Transverse colon (tissue), 4 donors: ENCODE data around the gene C10orf67. TPM values are rescaled to one million over a fixed set of nuclear protein-coding genes. Genes with fewer than 3 reads are reported as not detected.
"Not testable (repeated sequence)": the region's sequence is repeated elsewhere in the genome, so short reads cannot be mapped to it uniquely, and the experiment has no call there.

ENCODE experiments used
- DNase-seq: peaks from one replicate; pipeline ENCODE4 v3.0.0-alpha.2; 2019
- H3K27ac ChIP-seq, 4 donors: fragments of 200-600 bp; sonication (generic); 2 replicates each; pipeline ENCODE4 v1.5.1; 2016 to 2018; ENCODE audit warnings: inconsistent platforms in 4 of 4
- H3K27me3 ChIP-seq: fragments of 200-600 bp; sonication (generic); 2 replicates; pipeline ENCODE4 v1.5.1; 2017; ENCODE audit warnings: inconsistent platforms
- H3K36me3 ChIP-seq, 4 donors: fragments of 200-600 bp; sonication (generic); 2 replicates each; pipeline ENCODE4 v1.5.1; 2017 to 2019; ENCODE audit warnings: inconsistent platforms in 4 of 4
- H3K4me1 ChIP-seq, 4 donors: fragments of 200-600 bp; sonication (generic); 2 replicates each; pipeline ENCODE4 v1.5.1; 2017 to 2020; ENCODE audit warnings: inconsistent platforms in 4 of 4
- H3K4me3 ChIP-seq, 4 donors: fragments of 200-600 bp; sonication (generic); 1 replicate in 1 of 4; 2 replicates in 3 of 4; pipeline versions ENCODE4 v1.5.1 to v1.6.1; 2017 to 2019; ENCODE audit warnings: inconsistent platforms in 4 of 4
- H3K9me3 ChIP-seq, 2 donors: fragments of 200-600 bp; sonication (generic); 2 replicates each; pipeline ENCODE4 v1.5.1; 2017 to 2019; ENCODE audit warnings: inconsistent platforms in 2 of 2
- EP300 ChIP-seq: sonication (generic); formaldehyde crosslinking; IDR thresholded peaks from one replicate; pipeline ENCODE4 v1.6.1; 2017; ENCODE audit warnings: antibody characterized with exemption, low read depth
- POLR2A ChIP-seq: fragments of 450-650 bp; IDR thresholded peaks from one replicate; pipeline ENCODE4 v1.6.1; 2016; ENCODE audit warnings: antibody characterized with exemption, mild to moderate bottlenecking, moderate library complexity
- POLR2AphosphoS5 ChIP-seq, 3 donors: sonication (generic); formaldehyde crosslinking; IDR thresholded peaks; one replicate each; pipeline ENCODE4 v1.6.1; 2016; ENCODE audit warnings: antibody characterized with exemption in 3 of 3
- WGBS, 2 donors: methylation state at CpG; one replicate each; pipeline ENCODE4 v1.1.5; 2018; ENCODE audit warnings: low coverage in 1 of 2; 5-methylcytosine and 5-hydroxymethylcytosine counted together
- in situ Hi-C, 4 donors: fragments of 200-750 bp; cut with MboI; loops; one replicate each; pipeline versions ENCODE4 v1.15.0 to v1.15.1; 2017; ENCODE audit warnings: low sequenced_read_pairs in 3 of 4, low pct_ligation_motif_present in 1 of 4, low pct_unique_long_range_greater_than_20kb in 1 of 4
- intact Hi-C: fragments of 100-400 bp; cut with DNase I; formaldehyde crosslinking; loops from one replicate; pipeline ENCODE4 v1.15.1; 2023; ENCODE audit warnings: low total_unique reads
- total RNA-seq, 4 donors: library from RNA; depleted of rRNA; stranded (reverse); fragments of >200 nt; gene quantifications; one replicate each; pipeline ENCODE4 v1.1.0, GENCODE V29; 2016
- TF ChIP-seq, protein P1 (sequence below), 5 experiments: fragments of 200-600 bp in 3 of 5; fragments of 450-650 bp in 2 of 5; sonication (generic) in 3 of 5; IDR thresholded peaks; 1 replicate in 2 of 5; 2 replicates in 3 of 5; pipeline ENCODE4 v1.5.1; 2016 to 2017; ENCODE audit warnings: antibody characterized with exemption in 5 of 5, inconsistent platforms in 3 of 5, mild to moderate bottlenecking in 2 of 5, moderate library complexity in 1 of 5

C10orf67 gene
- total RNA-seq, 4 donors from 2014 or later: not detected

GRCh38 chr10:23359692-23360380, 15.2 kb upstream of the C10orf67 start:
- intact Hi-C loops (no loop called here), in situ Hi-C loops (no loop called here)
- no peak overlapping the region for H3K27ac ChIP-seq
- H3K36me3 ChIP-seq: no peaks in the 10 kb centered on the region
- no peaks in the 10 kb centered on the region for H3K27me3 ChIP-seq
- peaks cover 0 to 4% (median 0%) of the 10 kb centered on the region in 4 donors for H3K4me1 ChIP-seq
- DNase-seq: no peak
- H3K9me3 ChIP-seq: no peaks in the 10 kb centered on the region
- H3K4me3 ChIP-seq: no peak overlapping the region
- 77 to 84% methylated on average over 7 to 8 of the region's 8 CpGs for WGBS, 2 donors
- no peak for TF ChIP-seq POLR2AphosphoS5 (IDR thresholded peaks at IDR 0.05)
- TF ChIP-seq POLR2A: no peak
- TF ChIP-seq EP300: no peak
- TF ChIP-seq, protein P1, sequence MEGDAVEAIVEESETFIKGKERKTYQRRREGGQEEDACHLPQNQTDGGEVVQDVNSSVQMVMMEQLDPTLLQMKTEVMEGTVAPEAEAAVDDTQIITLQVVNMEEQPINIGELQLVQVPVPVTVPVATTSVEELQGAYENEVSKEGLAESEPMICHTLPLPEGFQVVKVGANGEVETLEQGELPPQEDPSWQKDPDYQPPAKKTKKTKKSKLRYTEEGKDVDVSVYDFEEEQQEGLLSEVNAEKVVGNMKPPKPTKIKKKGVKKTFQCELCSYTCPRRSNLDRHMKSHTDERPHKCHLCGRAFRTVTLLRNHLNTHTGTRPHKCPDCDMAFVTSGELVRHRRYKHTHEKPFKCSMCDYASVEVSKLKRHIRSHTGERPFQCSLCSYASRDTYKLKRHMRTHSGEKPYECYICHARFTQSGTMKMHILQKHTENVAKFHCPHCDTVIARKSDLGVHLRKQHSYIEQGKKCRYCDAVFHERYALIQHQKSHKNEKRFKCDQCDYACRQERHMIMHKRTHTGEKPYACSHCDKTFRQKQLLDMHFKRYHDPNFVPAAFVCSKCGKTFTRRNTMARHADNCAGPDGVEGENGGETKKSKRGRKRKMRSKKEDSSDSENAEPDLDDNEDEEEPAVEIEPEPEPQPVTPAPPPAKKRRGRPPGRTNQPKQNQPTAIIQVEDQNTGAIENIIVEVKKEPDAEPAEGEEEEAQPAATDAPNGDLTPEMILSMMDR (IDR thresholded peaks at IDR 0.05): no peak

- Histone ChIP-seq H3K27me3 (no peaks in the 10 kb centered on the region), H3K36me3 (no peaks in the 10 kb centered on the region), H3K4me3 (no peak overlapping the region), H3K4me1 (peaks cover 0 to 10% (median 0%) of the 10 kb centered on the region in 4 donors), H3K9me3 (no peaks in the 10 kb centered on the region), H3K27ac (no peak overlapping the region)
- TF ChIP-seq POLR2A (no peak), POLR2AphosphoS5 (IDR thresholded peaks at IDR 0.05) (no peak), EP300 (no peak)
- TF ChIP-seq, protein P1 (IDR thresholded peaks at IDR 0.05): no peak
- intact Hi-C loops (no loop called here), in situ Hi-C loops (no loop called here)
- DNase-seq: no peak
- WGBS, 2 donors: 81 to 83% methylated on average over 2 of the region's 2 CpGs
Measured at GRCh38 chr10:23358357-23358756, 13.8 kb upstream of the C10orf67 start.

GRCh38 chr10:23354630-23355279, 10.2 kb upstream of the C10orf67 start:
- H3K27ac ChIP-seq: peak overlapping the region in 2 of 4 donors; percentile 6 to 46
- no peaks in the 10 kb centered on the region for H3K36me3 ChIP-seq
- TF ChIP-seq, protein P1 (IDR thresholded peaks at IDR 0.05): no peak
- TF ChIP-seq EP300 (no peak), POLR2A (no peak), POLR2AphosphoS5 (IDR thresholded peaks at IDR 0.05) (no peak)
- in situ Hi-C loops (no loop called here), intact Hi-C loops (no loop called here)
- H3K27me3 ChIP-seq: no peaks in the 10 kb centered on the region
- H3K4me1 ChIP-seq: peaks cover 0 to 10% (median 0%) of the 10 kb centered on the region in 4 donors
- H3K9me3 ChIP-seq: no peaks in the 10 kb centered on the region
- no peak for DNase-seq
- 35 to 50% methylated on average over 4 to 5 of the region's 5 CpGs for WGBS, 2 donors
- no peak overlapping the region for H3K4me3 ChIP-seq

DNA sequence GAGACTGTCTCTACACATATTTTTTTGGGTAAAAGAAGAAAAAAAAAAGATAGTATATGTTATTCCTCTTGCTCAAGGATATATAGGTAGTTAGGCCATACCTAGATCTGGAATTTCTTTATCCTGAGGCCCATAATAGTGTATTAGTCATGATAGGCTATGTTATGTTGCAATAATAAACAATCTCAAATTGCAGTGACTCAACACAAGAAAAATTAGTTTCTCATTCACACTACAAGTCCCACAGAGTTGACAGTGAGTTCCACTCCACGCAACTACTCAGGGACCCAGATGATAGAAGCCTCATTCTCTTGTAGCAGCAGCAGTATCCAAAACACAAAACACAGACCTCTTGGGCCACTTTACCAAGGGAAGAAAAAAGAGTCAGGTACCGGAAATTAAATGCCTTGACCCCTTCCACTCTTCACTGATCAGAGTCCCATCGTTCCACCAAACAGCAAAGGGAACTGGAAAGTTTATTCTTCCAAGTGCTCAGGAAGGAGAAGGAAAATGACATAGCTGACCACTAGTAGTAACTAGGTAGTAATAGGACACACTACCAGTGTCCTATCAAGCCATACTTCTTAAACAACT, 7.4 kb upstream of the C10orf67 start:
- Histone ChIP-seq H3K4me3 (no peak overlapping the region), H3K27ac (no peak overlapping the region), H3K27me3 (no peaks in the 10 kb centered on the region), H3K9me3 (no peaks in the 10 kb centered on the region), H3K36me3 (no peaks in the 10 kb centered on the region), H3K4me1 (peaks cover 0 to 13% (median 0%) of the 10 kb centered on the region in 4 donors)
- no peak for DNase-seq
- no peak for TF ChIP-seq POLR2A
- TF ChIP-seq, protein P1 (IDR thresholded peaks at IDR 0.05): no peak
- TF ChIP-seq EP300: no peak
- no peak for TF ChIP-seq POLR2AphosphoS5 (IDR thresholded peaks at IDR 0.05)
- intact Hi-C loops: no loop called here
- in situ Hi-C loops: no loop called here
- 89 to 100% methylated on average over 1 to 3 of the region's 3 CpGs for WGBS, 2 donors

DNA sequence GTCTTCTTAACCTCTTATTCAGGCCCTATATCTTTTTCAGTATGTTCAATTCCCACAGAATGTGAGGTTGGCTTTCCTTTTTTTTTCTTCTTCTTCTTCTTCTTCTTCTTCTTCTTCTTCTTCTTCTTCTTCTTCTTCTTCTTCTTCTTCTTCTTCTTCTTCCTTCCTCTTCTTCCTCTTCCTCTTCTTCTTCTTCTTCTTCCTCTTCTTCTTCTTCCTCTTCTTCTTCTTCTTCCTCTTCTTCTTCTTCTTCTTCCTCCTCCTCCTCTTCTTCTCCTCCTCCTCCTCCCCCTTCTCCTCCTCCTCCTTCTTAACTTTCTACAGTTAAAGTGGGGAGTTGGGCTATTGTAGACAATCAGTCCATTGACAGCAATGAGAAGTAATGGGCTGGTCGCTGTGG, 6.1 kb upstream of the C10orf67 start:
- in situ Hi-C loops, H3K36me3 ChIP-seq, DNase-seq, H3K27me3 ChIP-seq, intact Hi-C loops, H3K4me3 ChIP-seq, H3K9me3 ChIP-seq, H3K27ac ChIP-seq: not testable (repeated sequence)
- 86 to 88% methylated on average over 1 of the region's 1 CpG for WGBS, 2 donors
- peaks cover 0 to 13% (median 0%) of the 10 kb centered on the region in 4 donors for H3K4me1 ChIP-seq
